LNCaP clone FGC (cell line): ENCODE measurements around the gene KCNH4.
"Not testable (repeated sequence)": the region's sequence is repeated elsewhere in the genome, so short reads cannot be mapped to it uniquely, and the experiment has no call there.

Experiments
- DNase-seq: peaks from one replicate; pipeline ENCODE4 v3.0.0-alpha.2; 2011; ENCODE audit warnings: low read depth
- H3K4me3 ChIP-seq: 2 replicates; pipeline ENCODE4 v1.5.1; 2011; ENCODE audit warnings: mild to moderate bottlenecking, low read depth, low read length, control low read depth
- TF ChIP-seq, protein P1 (sequence below): IDR thresholded peaks from 2 replicates; pipeline ENCODE4 v1.5.1; 2012; ENCODE audit warnings: mild to moderate bottlenecking; ENCODE audit not compliant: control insufficient read depth, insufficient read depth; ENCODE audit errors: extremely low read depth

Gene KCNH4

DNA sequence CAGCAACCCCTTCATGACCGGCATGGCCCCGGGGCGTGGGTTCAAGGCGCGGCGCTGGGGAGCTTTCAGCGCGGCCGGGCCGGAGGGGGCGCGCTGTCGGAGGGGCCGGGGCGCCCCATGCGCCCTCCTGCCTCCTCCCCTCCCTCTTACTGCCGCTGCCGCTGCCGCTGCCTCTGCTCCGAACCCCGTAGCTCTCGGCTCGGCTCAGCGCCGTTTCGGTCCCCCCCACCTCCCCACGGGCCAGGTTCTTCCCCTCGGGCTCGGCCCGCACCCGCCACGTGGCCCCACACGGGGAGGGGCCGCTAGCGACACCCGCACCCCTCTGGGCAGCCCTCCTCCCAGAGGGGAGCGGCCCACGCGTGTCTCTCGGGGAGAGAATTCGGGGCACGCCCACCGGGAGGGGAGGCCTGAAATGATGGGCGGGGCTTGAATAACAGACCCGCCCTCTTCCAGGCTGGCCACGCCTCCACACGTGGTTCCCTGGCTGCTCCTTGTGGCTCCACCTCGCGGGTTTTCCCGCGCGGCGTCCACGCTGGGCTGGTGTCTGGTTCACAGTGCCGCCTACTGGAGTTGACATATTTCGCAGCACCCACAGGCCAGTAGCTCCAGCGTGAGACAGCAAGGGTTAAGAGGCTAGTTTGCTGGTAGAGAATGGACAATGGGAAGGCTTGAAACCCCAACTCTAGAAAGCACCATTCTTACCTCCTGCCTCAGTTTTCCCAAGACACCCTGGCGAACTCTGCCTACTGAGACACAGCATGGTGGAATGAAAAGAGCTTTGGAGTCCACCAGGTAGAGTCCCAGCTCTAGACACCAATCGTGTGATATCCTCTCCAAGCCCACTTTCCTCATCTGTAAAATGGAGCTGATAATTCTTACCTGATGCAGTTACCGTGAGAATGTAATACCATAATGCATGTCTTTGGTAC lies at the start of gene KCNH4:
Gene KCNH4, minus strand, starts transcription at position 221 of the 929 bp plus-strand sequence. Its CDS starts 197 bp downstream, at position 24.
- TF ChIP-seq, protein P1, sequence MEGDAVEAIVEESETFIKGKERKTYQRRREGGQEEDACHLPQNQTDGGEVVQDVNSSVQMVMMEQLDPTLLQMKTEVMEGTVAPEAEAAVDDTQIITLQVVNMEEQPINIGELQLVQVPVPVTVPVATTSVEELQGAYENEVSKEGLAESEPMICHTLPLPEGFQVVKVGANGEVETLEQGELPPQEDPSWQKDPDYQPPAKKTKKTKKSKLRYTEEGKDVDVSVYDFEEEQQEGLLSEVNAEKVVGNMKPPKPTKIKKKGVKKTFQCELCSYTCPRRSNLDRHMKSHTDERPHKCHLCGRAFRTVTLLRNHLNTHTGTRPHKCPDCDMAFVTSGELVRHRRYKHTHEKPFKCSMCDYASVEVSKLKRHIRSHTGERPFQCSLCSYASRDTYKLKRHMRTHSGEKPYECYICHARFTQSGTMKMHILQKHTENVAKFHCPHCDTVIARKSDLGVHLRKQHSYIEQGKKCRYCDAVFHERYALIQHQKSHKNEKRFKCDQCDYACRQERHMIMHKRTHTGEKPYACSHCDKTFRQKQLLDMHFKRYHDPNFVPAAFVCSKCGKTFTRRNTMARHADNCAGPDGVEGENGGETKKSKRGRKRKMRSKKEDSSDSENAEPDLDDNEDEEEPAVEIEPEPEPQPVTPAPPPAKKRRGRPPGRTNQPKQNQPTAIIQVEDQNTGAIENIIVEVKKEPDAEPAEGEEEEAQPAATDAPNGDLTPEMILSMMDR: peak; percentile 65
- DNase-seq: peak; percentile 38
- H3K4me3 ChIP-seq: no peak within 1 kb of the TSS

DNA sequence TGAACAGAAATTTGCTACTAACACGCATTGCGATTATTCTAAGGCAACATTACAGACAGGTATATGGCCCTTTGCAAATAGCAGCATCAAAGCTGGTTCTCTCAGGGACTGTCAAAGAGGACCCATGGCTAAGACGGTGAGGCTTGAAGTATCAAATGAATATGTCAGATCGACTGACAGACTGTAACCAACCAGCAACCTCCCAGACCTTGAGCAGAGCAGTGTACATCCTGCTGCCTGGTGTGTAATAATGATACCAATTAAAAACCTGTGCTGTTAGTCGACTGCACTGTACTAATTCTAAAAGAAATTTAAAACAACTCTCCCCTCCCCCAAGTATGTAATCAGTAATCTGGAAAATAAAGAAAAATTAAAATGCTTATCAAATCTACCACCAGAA lies 49.3 kb upstream of the KCNH4 start:
- no peak overlapping the region for H3K4me3 ChIP-seq
- no peak for DNase-seq
- TF ChIP-seq, protein P1: no peak

- no peak for DNase-seq
- TF ChIP-seq, protein P1: no peak
- H3K4me3 ChIP-seq: no peak overlapping the region
Observed at GRCh38 chr17:42227849-42228700, 47.1 kb upstream of the KCNH4 start.

- TF ChIP-seq, protein P1: no peak
- H3K4me3 ChIP-seq: no peak overlapping the region
- no peak for DNase-seq
Observed at GRCh38 chr17:42225646-42226045, 44.7 kb upstream of the KCNH4 start.

- no peak for DNase-seq
- TF ChIP-seq, protein P1: no peak
- H3K4me3 ChIP-seq: no peak overlapping the region
Observed at GRCh38 chr17:42224651-42225050, 43.7 kb upstream of the KCNH4 start.

DNA sequence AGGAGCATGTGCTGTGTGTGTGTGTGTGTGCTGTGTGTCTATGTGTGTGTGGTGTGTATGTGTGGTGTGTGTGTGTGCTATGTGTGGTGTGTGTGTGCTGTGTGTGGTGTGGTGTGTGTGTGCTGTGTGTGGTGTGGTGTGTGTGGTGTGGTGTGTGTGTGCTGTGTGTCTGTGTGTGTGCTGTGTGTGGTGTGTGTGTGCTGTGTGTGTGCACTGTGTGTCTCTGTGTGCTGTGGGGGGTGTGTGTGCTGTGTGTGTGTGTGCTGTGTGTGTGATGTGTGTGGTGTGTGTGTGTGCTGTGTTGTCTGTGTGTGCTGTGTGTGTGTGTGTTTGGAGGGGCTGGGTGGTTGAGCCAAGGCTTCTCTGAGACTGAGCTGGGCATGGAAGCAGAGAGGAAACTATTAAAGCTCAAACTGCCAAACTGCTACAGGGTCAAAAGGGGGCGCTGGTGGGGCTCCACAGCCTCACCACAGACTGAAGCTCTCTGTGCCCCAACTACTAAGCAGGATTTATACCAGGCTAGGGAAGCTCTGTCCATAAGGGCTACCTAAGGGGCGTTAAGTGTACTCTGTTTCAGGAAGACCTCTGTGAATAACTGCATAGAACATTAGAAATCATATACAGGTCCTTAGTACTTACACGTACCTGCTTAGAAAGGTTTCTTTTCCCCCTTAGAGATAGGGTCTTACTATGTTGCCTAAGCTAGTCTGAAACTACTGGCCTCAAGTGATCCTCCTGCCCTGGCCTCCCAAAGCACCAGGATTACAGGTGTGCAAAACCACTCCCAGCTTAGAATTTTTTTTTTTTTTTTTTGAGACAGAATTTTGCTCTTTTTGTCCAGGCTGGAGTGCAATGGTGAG lies 41.2 kb upstream of the KCNH4 start:
- H3K4me3 ChIP-seq: no peak overlapping the region
- TF ChIP-seq, protein P1: peak; percentile 57
- DNase-seq: no peak

- DNase-seq, H3K4me3 ChIP-seq: not testable (repeated sequence)
Observed at GRCh38 chr17:42219280-42219679, 38.3 kb upstream of the KCNH4 start.
